Measurements from ENCODE around the gene MEIS1.

MEIS1 gene

DNA sequence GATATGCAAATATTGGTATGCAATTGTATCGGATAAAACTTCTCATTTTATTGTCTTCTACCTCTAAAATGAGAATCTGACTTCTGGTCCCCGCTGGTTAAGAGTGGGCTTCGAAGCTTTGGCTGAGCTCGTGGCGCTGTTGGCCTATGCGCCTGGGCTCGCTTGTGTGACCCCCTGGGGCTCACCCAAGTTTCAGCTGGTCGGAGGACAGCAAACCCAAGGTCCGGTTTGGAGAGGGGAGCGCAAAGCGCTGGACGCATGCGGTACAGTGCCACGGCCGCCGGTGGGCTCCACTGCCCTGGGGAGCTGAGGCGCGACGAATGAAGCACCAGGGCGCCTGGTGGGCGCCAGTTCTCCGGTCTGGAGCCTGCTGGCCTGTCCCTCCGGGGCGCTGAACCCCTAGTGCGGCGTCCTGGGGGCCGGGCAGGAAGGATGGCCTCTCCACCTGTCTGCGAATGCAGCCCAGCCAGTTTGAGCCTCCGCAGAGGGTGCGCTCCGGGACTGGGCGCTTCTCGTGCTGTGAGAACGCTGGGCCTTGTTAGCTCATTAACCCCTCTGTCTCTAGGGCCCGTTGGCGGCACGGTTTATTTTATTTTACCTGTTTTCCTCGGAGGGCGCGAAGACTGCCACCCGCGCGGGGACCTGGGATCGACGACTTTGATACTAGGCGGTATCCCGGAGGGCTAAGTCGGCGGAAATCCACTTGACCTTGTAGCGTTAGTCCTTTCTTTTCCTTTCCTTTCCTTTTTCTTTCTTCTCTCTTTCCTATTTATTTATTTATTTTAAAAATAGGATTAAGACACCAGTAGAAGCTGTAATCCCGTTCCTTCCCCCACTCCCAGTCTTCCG is 10.4 kb downstream of the MEIS1 start:
- DNase-seq, result no peak

DNA sequence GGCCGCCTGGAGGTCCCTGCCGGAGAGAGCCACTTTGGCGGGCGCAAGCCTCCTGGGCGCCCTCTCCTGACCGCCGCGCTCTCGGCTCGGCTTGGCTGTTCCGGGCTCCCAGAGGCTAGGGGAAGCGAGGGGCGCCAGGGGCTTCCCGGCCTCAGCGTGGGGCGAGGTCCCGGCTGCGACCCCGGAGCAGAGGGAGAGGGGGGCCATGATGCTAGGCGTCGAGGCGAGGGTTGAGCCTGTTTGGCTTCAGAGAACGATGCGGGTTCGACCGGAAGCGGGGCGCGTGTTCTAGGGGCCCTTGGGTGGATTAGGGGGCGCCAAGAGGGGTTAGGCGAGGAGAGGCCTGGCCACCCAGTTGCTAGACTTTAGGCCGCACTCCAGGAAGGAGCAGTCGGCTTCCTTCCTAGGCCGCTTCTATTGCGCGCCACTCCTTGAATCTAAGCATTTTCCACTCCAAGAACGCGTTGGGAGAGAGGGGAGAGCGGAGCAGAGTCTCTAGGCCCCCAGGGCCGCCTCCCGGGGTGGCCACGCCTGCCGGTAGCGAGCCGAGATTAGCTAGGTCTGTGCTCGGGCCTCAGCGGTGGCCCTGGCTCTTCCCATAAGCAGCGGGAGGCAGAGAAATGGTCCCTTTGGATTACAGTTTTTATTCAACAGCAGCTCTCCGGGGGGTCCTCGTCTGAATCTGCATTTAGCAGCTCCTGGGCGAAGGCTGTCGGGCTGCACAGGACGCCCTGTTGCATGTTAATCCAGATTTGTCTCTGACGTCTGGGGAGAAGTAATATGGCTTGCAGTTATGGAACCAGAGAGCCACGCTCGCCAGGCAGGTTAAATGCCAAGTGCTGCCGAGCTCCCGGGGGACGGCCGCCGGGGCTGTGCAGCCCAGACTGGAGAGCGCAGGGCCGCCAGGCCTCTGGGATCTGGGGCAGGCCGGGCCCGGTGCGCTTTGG is 11.3 kb downstream of the MEIS1 start:
- DNase-seq, result no peak

GRCh38 chr2:66446941-66447340 is 12.0 kb downstream of the MEIS1 start:
- DNase-seq, result no peak

- DNase-seq, result no peak
These were observed 12.8 kb downstream of the MEIS1 start for GRCh38 chr2:66447677-66448076.

DNA sequence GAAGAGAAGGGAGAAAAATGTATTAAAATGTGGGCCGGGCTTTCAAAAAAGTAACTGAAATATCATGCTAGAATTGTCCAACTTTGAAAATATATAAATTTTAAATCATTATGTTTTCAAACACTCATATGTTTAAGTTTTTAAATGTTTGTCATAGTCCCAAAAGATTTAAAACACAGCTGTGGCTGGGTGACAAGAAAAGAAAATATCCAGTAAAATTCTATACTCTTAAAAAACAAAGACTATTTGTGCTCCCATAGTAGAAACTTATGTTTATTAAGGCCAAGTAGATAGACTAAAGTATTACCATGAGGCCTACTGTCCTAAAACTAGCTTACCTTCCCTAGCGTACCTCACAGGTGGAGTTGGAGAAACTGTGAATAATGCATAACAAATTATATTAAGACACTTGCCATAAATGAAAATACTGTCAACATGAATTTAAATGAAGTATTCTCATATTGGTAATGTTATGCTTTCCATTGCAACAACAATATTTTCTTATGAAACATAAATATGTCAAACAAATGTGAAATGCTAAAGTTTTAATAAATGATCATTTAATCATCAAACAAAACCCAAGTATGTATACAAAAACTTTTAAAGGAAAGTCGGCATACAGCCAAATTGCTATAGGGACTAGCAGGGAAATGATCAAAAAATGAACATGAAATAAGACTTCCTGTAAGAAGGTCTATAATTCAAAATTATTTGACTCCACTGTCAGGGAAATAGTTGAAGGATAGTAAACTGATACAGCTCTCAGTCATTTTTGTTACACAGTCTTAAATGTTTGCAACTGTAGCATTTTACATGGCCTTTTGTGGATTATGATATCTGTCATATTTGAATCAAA is 13.4 kb downstream of the MEIS1 start:
- DNase-seq, result no peak

DNA sequence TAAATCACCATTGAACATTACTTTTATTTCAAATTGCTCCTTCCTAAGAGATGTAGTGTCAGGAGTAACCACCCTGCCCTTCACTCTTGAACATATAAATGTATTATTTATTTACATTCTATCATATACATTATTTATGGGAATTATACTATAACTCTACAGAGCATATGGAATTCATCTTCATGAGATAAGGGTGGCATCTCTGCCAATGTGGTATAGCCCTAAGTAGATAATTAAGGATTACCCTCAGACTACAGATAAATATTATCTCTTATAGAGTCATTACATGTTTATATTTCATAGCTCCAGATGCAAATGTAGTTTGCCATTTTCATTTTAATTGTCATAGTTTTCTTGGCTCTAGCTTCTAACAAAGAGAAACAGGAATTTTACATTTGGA is 17.3 kb downstream of the MEIS1 start:
- no peak for DNase-seq

- DNase-seq, result no peak
These were observed 18.0 kb downstream of the MEIS1 start for GRCh38 chr2:66452917-66453316.

DNA sequence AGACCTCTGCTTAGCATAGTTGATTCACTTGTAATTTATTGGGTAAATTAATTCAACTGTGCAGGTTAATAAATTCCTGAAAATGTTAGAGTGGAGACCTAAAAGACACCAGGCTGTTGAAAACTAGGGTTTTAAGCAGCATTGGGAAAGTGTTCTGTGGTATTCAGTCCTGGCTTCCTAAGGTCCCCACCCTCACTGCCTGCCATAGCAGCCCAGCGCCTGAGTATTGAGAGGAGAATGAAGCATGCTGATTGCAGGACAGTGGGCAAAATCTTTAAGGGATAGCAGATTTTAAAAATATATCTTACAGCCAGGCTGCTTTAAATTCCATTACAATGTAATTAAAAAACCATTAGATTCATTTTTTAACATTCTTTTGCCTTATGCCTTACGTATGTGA is 20.6 kb downstream of the MEIS1 start:
- DNase-seq, result no peak

DNA sequence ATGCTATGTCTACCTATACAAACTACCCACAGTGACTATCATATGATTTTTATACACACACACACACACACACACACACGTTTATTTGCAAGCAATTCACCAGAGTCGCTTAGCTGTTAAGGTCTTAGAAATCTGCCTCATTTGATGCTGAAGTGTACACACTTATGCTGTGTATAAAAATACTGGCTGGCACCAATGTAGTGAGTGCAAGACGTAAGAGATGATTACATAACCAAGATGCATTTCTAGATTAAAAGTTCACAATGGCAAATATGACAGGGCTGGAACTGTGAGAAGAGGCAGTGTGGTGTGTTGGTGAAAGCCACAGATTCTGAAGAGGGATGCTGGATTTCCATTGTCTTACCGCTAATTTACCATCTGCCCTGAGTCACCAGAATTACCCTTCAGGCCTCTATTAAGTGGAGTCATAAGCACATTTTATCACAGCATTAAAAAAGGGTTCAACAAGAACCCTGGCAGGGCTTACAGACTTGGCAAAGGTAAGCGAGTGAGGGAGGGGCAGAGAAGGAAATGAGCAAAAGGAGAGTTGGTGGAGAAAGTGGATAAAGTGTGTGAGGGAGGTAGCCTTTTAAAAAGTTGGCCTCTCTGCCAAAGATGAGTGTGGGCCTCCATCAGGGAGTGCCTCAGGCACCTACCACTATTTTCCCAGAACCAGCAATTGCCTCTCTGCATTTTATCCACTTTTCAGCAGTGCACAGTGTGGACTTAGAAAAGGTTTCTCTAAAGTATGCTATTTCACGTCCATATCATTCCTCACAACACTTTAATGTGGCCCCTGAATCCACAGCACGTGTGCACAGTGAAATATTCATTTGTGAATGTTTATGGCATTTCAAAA is 21.5 kb downstream of the MEIS1 start:
- no peak for DNase-seq

- no peak for DNase-seq
These were observed 22.6 kb downstream of the MEIS1 start for GRCh38 chr2:66457545-66457944.

- DNase-seq, result no peak
These were observed 25.1 kb downstream of the MEIS1 start for GRCh38 chr2:66460031-66460430.

- no peak for DNase-seq
These were observed 26.2 kb downstream of the MEIS1 start for GRCh38 chr2:66461001-66461663.

DNA sequence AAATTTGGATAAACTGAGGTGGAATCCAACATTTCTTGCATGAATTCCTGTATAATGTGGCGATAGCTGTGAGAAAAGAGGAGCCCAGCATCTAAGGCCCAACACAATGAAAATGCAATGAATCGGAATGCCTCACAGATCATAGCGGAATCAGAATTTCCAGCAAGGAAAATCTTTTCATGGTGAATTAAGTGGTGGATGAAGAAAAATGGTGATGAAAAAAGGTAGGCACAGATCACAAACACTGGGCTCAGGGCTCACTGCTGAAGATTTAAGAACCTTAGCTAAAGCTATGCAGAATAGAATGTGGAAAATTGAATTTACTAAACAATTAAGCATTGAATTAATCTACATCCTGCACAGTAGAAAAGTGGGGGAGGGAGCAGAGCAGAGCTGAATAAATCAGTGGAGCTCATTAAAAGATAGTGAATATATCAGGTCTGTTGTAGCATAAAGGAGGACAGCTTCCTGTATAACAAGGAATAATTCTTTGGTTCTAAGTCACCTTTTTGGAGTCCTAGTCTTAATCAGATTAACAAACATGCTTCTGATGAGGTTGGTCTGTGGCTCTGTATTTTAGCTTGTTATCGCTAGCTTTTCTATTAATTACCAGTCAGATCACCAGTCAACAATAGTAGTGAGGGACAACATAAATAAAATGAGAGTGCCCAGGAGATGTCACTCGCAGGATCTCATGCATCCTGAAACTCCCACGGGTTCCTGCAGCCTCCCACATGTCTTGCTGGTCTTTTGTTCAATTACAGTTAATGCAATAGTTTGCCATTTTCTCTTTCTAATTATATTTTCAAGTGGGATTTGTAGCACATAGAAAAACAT is 27.0 kb downstream of the MEIS1 start:
- DNase-seq, result no peak

DNA sequence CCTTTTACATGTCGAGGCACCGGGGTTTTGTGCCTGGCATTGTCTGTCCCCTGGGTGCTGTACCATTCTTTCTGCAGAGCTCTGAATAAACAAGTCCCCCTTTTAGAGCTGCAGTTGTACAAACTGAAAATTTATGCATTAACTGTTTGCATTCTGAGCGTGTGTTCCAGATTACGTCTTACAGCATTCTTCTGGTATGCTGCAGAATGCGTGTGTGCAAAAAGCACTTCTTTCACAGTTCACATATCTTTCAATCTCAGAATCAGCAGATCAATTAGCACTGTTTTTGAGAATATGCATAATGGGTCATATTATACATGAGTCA is 27.5 kb downstream of the MEIS1 start:
- DNase-seq, result no peak

DNA sequence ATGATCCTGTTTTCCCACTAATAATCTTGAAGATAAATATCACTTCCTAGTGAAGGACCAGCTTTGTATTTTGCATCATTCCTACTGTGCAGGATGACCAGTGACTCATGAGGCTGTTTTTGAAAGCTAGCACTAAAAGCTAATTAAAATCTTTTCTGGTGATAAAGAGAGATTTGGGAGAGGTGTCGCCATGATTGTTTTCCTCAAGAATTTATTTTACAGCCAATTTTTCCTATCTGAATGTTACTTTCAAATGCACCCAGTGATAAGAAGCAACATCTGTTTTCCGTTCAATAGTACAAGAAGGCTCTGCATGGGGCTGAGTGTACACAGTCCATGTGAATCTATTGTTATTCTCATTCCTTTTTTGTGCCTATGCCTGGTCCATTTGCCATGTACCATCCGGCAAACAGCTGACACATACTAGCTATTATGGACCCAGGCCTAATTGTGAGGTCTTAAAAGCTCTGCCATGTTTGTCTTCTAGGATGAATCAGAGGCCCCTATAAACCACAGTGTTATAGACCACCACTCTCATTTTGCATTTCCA is 28.4 kb downstream of the MEIS1 start:
- no peak for DNase-seq

DNA sequence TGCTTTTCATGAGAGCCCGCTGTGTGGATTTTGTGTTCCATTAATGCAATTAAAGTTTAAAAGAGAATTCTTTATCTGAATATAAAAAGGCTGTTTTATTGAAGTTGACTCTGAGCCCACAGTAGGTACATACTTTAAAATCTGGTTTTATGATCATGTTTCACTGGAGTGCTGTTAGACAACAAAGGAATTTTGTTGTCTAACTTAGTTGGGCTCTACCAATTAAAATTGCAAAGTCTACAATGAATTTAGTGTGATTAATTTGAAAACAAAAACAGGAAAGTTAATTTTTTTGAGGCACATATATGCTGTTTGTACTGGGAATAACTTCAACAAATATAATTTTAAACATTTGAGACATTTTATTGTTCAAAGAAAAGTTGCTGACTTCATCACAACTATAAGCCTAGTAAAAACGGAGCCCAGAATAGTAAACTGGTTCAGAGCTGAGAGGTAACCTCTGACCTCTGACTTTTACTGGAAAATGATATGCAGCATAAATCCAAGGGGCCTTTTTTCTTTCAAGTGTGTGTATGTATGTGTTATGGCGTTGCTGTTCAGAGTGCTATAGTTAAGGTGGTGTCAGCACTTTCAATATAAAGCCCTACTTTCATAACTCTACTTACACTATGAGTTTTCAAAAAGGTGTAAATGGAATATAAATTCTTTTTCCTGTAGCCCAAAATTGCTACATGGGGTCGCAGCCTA is 30.2 kb downstream of the MEIS1 start:
- DNase-seq, result no peak

GRCh38 chr2:66466433-66466832 is 31.5 kb downstream of the MEIS1 start:
- no peak for DNase-seq

DNA sequence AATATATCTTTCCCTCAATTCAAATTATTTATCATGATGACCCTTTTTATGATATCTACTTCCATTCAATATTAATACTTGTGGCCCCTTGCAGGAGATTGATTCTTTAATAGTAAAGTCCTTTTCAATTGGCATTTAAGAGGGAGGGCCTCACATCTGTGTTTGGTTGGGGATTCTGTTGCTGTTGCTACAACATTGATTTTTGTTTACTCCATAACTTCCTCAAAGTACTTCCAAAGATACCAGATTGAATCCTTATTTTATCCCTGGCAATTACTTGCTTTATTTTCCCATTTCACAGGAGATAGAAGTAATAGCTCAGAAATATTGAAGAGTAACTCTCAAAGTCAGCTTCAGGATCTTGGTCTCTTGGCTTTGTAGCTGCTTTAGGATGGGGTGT is 32.8 kb downstream of the MEIS1 start:
- DNase-seq, result no peak

DNA sequence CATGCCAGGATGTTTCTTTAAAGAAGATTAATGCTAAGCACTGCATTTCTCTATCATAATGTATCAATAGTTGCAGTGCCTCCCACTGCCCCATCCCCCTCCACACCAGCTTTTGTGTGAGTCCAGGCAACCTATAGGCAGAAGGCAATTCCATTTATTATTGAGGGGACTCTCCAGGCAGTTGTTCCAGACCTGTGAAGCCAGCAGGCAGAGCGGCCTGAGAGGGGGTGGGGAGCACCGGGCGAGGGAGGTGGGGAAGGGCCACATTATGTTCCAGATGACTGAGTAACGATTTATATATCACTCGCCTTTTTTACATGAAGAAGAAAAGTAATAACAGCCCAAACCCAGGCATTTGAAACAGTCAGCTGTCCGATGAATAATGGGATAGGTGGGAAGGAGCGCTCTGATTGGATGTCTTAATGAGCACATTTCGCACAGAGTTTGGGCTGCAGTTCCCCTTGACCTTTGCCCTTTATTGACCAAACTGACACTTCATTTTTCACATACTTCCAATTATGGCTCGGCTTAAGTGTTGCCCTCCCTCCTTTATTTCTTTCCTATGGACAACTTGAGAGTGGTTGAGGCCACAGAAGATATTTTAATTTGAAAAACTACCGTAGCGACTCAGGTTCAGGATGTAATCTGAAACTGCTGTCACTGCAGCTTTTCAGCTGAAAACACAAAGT is 34.4 kb downstream of the MEIS1 start:
- no peak for DNase-seq

Measured in NCI-H524 treated with DMSO at 0.1 percent for 48 hours (cell line).